Measurements from ENCODE around the gene NUDT16L1.

NUDT16L1 gene

GRCh38 chr16:4706871-4707270, 13.5 kb downstream of the NUDT16L1 start:
- WGBS (ENCODE audit: insufficient coverage), result 100% methylated on average over 4 of the region's 7 CpGs
- H3K9me3 ChIP-seq (ENCODE audit: control extremely low read depth in 1 of 5, control insufficient read depth in 4 of 5, insufficient read depth in 2 of 5, low read depth in 1 of 5, low read length in 4 of 5), result no peaks in the 10 kb centered on the region
- H3K27ac ChIP-seq (ENCODE audit: insufficient read depth in 1 of 2, low read depth in 1 of 2, low read length in 2 of 2, poor library complexity in 1 of 2, severe bottlenecking in 2 of 2), result no peak overlapping the region
- peaks cover 0 to 8% (median 4%) of the 10 kb centered on the region in 4 experiments for H3K4me1 ChIP-seq (ENCODE audit: control extremely low read depth in 1 of 4, control insufficient read depth in 4 of 4, insufficient read depth in 4 of 4, low read length in 3 of 4)
- ChIA-PET CTCF (interaction anchor here (0.6 to 1.5 kb wide), 3 partner anchors 11 to 157 kb away, joined by 3 to 5 read pairs (median 4); no protein-coding TSS in a partner anchor), POLR2A (no interaction called here)
- peaks cover 12 to 44% (median 25%) of the 10 kb centered on the region in 4 experiments for H3K36me3 ChIP-seq (ENCODE audit: control insufficient read depth in 4 of 4, insufficient read depth in 4 of 4, low read length in 3 of 4)
- no peaks in the 10 kb centered on the region for H3K27me3 ChIP-seq (replicated peaks in 2 of 5; ENCODE audit: control insufficient read depth in 4 of 5, insufficient read depth in 5 of 5, low read length in 4 of 5)
- no peak overlapping the region for H3K4me3 ChIP-seq (ENCODE audit: control insufficient read depth in 1 of 7, extremely low read depth in 1 of 7, insufficient read depth in 4 of 7, low read depth in 2 of 7, low read length in 6 of 7)
- no peak for DNase-seq

DNA sequence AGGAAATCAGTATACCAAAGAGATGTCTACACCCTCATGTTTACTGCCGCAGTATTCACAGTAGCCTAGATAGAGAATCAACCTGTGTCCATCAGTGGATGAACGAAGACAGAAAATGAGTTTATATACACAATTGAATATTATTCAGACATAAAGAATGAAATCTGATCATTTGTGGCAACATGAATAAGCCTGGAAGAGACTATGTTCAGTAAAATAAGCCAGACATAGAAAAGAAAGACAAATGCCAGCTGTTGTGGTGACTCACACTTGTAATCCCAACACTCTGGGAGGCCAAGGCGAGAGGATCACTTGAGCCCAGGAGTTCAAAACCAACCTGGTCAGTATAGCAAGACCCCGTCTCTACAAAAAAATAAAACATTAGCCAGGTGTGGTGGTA, 16.1 kb downstream of the NUDT16L1 start:
- Histone ChIP-seq H3K27me3 (replicated peaks in 2 of 5; ENCODE audit: control insufficient read depth in 4 of 5, insufficient read depth in 5 of 5, low read length in 4 of 5) (no peaks in the 10 kb centered on the region), H3K9me3 (ENCODE audit: control extremely low read depth in 1 of 5, control insufficient read depth in 4 of 5, insufficient read depth in 2 of 5, low read depth in 1 of 5, low read length in 4 of 5) (no peaks in the 10 kb centered on the region), H3K36me3 (ENCODE audit: control insufficient read depth in 4 of 4, insufficient read depth in 4 of 4, low read length in 3 of 4) (peaks cover 14 to 40% (median 30%) of the 10 kb centered on the region in 4 experiments), H3K4me1 (ENCODE audit: control extremely low read depth in 1 of 4, control insufficient read depth in 4 of 4, insufficient read depth in 4 of 4, low read length in 3 of 4) (no peaks in the 10 kb centered on the region), H3K4me3 (ENCODE audit: control insufficient read depth in 1 of 7, extremely low read depth in 1 of 7, insufficient read depth in 4 of 7, low read depth in 2 of 7, low read length in 6 of 7) (no peak overlapping the region), H3K27ac (ENCODE audit: insufficient read depth in 1 of 2, low read depth in 1 of 2, low read length in 2 of 2, poor library complexity in 1 of 2, severe bottlenecking in 2 of 2) (no peak overlapping the region)
- DNase-seq, result no peak
- no CpG with 5 or more reads among the region's 4 CpGs for WGBS (ENCODE audit: insufficient coverage)
- POLR2A ChIA-PET, result no interaction called here
- CTCF ChIA-PET, result no interaction called here

DNA sequence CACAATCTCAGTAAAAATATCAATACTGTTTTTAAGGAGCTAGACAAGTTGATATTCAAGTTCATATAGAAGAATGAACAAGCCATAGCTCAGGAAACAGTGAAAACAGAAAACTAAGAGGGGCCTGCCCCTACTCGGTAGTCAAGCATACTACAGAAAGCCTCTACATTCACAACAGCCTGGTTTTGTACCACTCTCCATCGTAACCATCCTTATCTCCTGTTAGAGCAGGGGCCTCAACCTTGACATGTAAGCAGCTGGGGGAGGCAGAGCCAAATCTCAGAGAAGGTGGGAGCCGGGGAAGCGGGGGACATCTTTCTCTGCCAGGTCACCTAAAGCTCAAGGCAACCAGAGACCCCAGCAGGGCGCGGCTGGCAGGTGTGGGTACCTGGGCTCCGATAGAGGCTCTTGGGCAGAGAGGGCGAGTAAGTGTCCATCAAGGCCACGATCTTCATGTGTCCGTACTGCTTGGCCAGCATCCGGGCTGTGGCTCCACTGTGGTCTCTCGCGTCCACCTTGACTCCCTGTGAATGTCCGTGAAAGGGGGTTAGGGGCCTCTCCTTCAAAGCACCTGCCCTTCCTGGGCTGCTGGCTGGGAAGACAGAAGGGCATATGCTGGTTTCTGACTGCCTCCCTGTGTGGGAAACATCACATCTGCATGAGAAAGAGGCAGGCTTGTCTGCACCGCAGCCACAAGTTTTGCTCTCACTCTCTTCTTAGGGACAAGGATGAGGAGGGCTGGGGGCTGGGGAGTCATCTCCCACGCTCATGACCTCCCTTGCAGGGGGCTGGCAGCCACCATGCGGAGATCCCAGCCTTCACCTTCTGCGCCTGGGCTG, 20.5 kb downstream of the NUDT16L1 start:
- H3K9me3 ChIP-seq (ENCODE audit: control extremely low read depth in 1 of 5, control insufficient read depth in 4 of 5, insufficient read depth in 2 of 5, low read depth in 1 of 5, low read length in 4 of 5), result no peaks in the 10 kb centered on the region
- H3K36me3 ChIP-seq (ENCODE audit: control insufficient read depth in 4 of 4, insufficient read depth in 4 of 4, low read length in 3 of 4), result peaks cover 7 to 29% (median 24%) of the 10 kb centered on the region in 4 experiments
- 98% methylated on average over 14 of the region's 18 CpGs for WGBS (ENCODE audit: insufficient coverage)
- no peaks in the 10 kb centered on the region for H3K27me3 ChIP-seq (replicated peaks in 2 of 5; ENCODE audit: control insufficient read depth in 4 of 5, insufficient read depth in 5 of 5, low read length in 4 of 5)
- H3K4me1 ChIP-seq (ENCODE audit: control extremely low read depth in 1 of 4, control insufficient read depth in 4 of 4, insufficient read depth in 4 of 4, low read length in 3 of 4), result no peaks in the 10 kb centered on the region
- CTCF ChIA-PET, result no interaction called here
- no peak overlapping the region for H3K4me3 ChIP-seq (ENCODE audit: control insufficient read depth in 1 of 7, extremely low read depth in 1 of 7, insufficient read depth in 4 of 7, low read depth in 2 of 7, low read length in 6 of 7)
- H3K27ac ChIP-seq (ENCODE audit: insufficient read depth in 1 of 2, low read depth in 1 of 2, low read length in 2 of 2, poor library complexity in 1 of 2, severe bottlenecking in 2 of 2), result no peak overlapping the region
- DNase-seq, result no peak
- POLR2A ChIA-PET, result no interaction called here

GRCh38 chr16:4714996-4715395, 21.6 kb downstream of the NUDT16L1 start:
- no CpG with 5 or more reads among the region's 2 CpGs for WGBS (ENCODE audit: insufficient coverage)
- CTCF ChIA-PET, result no interaction called here
- H3K4me1 ChIP-seq (ENCODE audit: control extremely low read depth in 1 of 4, control insufficient read depth in 4 of 4, insufficient read depth in 4 of 4, low read length in 3 of 4), result no peaks in the 10 kb centered on the region
- no peak overlapping the region for H3K27ac ChIP-seq (ENCODE audit: insufficient read depth in 1 of 2, low read depth in 1 of 2, low read length in 2 of 2, poor library complexity in 1 of 2, severe bottlenecking in 2 of 2)
- H3K27me3 ChIP-seq (replicated peaks in 2 of 5; ENCODE audit: control insufficient read depth in 4 of 5, insufficient read depth in 5 of 5, low read length in 4 of 5), result no peaks in the 10 kb centered on the region
- peaks cover 5 to 27% (median 23%) of the 10 kb centered on the region in 4 experiments for H3K36me3 ChIP-seq (ENCODE audit: control insufficient read depth in 4 of 4, insufficient read depth in 4 of 4, low read length in 3 of 4)
- POLR2A ChIA-PET, result no interaction called here
- no peak for DNase-seq
- no peaks in the 10 kb centered on the region for H3K9me3 ChIP-seq (ENCODE audit: control extremely low read depth in 1 of 5, control insufficient read depth in 4 of 5, insufficient read depth in 2 of 5, low read depth in 1 of 5, low read length in 4 of 5)
- H3K4me3 ChIP-seq (ENCODE audit: control insufficient read depth in 1 of 7, extremely low read depth in 1 of 7, insufficient read depth in 4 of 7, low read depth in 2 of 7, low read length in 6 of 7), result no peak overlapping the region

DNA sequence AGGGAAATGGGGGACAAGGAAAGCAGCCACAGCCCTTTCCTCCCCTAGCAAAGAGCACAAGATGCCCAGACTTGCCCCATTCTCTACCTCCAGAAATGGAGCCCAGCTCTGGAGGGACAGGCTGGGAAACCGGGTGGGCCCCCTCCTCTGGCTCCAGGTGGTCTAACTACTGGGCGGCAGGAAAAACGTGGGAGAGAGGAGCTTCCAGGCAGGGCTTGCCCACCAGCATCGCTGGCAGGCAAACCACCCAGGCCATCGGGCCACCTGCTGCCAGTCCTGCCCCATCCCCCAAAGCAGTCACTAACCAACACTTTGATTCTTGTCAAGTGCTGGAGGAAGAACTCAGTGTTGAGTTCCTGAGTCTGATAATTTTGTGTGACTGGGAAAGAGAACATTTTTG, 25.1 kb downstream of the NUDT16L1 start:
- WGBS (ENCODE audit: insufficient coverage), result 87% methylated on average over 3 of the region's 5 CpGs
- POLR2A ChIA-PET, result no interaction called here

GRCh38 chr16:4723071-4723767, 29.9 kb downstream of the NUDT16L1 start:
- no peak for DNase-seq
- Histone ChIP-seq H3K9me3 (ENCODE audit: control extremely low read depth in 1 of 5, control insufficient read depth in 4 of 5, insufficient read depth in 2 of 5, low read depth in 1 of 5, low read length in 4 of 5) (no peaks in the 10 kb centered on the region), H3K36me3 (ENCODE audit: control insufficient read depth in 4 of 4, insufficient read depth in 4 of 4, low read length in 3 of 4) (peaks cover 5 to 39% (median 20%) of the 10 kb centered on the region in 4 experiments), H3K27ac (ENCODE audit: insufficient read depth in 1 of 2, low read depth in 1 of 2, low read length in 2 of 2, poor library complexity in 1 of 2, severe bottlenecking in 2 of 2) (no peak overlapping the region), H3K4me1 (ENCODE audit: control extremely low read depth in 1 of 4, control insufficient read depth in 4 of 4, insufficient read depth in 4 of 4, low read length in 3 of 4) (no peaks in the 10 kb centered on the region), H3K27me3 (replicated peaks in 2 of 5; ENCODE audit: control insufficient read depth in 4 of 5, insufficient read depth in 5 of 5, low read length in 4 of 5) (no peaks in the 10 kb centered on the region), H3K4me3 (ENCODE audit: control insufficient read depth in 1 of 7, extremely low read depth in 1 of 7, insufficient read depth in 4 of 7, low read depth in 2 of 7, low read length in 6 of 7) (no peak overlapping the region)
- 95% methylated on average over 6 of the region's 14 CpGs for WGBS (ENCODE audit: insufficient coverage)
- ChIA-PET CTCF (interaction anchor here (1.4 kb wide), 1 partner anchor 13 kb away, joined by 5 read pairs; no protein-coding TSS in a partner anchor), POLR2A (no interaction called here)

More for the DNA sequence above, 25.1 kb downstream of the NUDT16L1 start:
- H3K9me3 ChIP-seq (ENCODE audit: control extremely low read depth in 1 of 5, control insufficient read depth in 4 of 5, insufficient read depth in 2 of 5, low read depth in 1 of 5, low read length in 4 of 5), result no peaks in the 10 kb centered on the region
- no peak overlapping the region for H3K4me3 ChIP-seq (ENCODE audit: control insufficient read depth in 1 of 7, extremely low read depth in 1 of 7, insufficient read depth in 4 of 7, low read depth in 2 of 7, low read length in 6 of 7)
- H3K27me3 ChIP-seq (replicated peaks in 2 of 5; ENCODE audit: control insufficient read depth in 4 of 5, insufficient read depth in 5 of 5, low read length in 4 of 5), result no peaks in the 10 kb centered on the region
- no peaks in the 10 kb centered on the region for H3K4me1 ChIP-seq (ENCODE audit: control extremely low read depth in 1 of 4, control insufficient read depth in 4 of 4, insufficient read depth in 4 of 4, low read length in 3 of 4)
- no peak overlapping the region for H3K27ac ChIP-seq (ENCODE audit: insufficient read depth in 1 of 2, low read depth in 1 of 2, low read length in 2 of 2, poor library complexity in 1 of 2, severe bottlenecking in 2 of 2)
- H3K36me3 ChIP-seq (ENCODE audit: control insufficient read depth in 4 of 4, insufficient read depth in 4 of 4, low read length in 3 of 4), result peaks cover 5 to 24% (median 15%) of the 10 kb centered on the region in 4 experiments
- no peak for DNase-seq
- CTCF ChIA-PET, result interaction anchor here (1.2 kb wide), 1 partner anchor 406 kb away, joined by 3 read pairs; no protein-coding TSS in a partner anchor
